Measurements from ENCODE around the gene RAB12.

RAB12 gene

GRCh38 chr18:8629602-8630001, 20.4 kb downstream of the RAB12 start:
- Histone ChIP-seq H3K27me3 (ENCODE audit: control insufficient read depth, low read length) (no peaks in the 10 kb centered on the region), H3K36me3 (ENCODE audit: control insufficient read depth, low read length) (peaks cover 93% of the 10 kb centered on the region), H3K4me2 (ENCODE audit: low read length) (no peak overlapping the region), H3K4me3 (ENCODE audit: low read length) (no peak overlapping the region), H4K20me1 (ENCODE audit: control insufficient read depth, insufficient read depth, low read depth, low read length) (peaks cover 9% of the 10 kb centered on the region; the same call in 1 of the 2 replicates), H3K9me3 (ENCODE audit: control insufficient read depth, insufficient read depth, low read length) (no peaks in the 10 kb centered on the region), H3K9me2 (replicated peaks; ENCODE audit: control insufficient read depth, low read length) (no peaks in the 10 kb centered on the region), H3F3A (ENCODE audit: control insufficient read depth, insufficient read depth) (no peaks in the 10 kb centered on the region; the same call in 1 of the 2 replicates), H3K27ac (ENCODE audit: low read depth, low read length) (no peak overlapping the region), H3K79me2 (ENCODE audit: control insufficient read depth, low read length) (peaks cover 81% of the 10 kb centered on the region), H3K4me1 (ENCODE audit: control insufficient read depth, low read length) (no peaks in the 10 kb centered on the region)
- no peak for TF ChIP-seq CTCF (IDR thresholded peaks at IDR 0.05; ENCODE audit: low read depth, low read length, poor library complexity, severe bottlenecking)

GRCh38 chr18:8630546-8630945, 21.3 kb downstream of the RAB12 start:
- H3K27me3 ChIP-seq (ENCODE audit: control insufficient read depth, low read length) = no peaks in the 10 kb centered on the region
- H3K4me2 ChIP-seq (ENCODE audit: low read length) = no peak overlapping the region
- H3K27ac ChIP-seq (ENCODE audit: low read depth, low read length) = no peak overlapping the region
- no peaks in the 10 kb centered on the region; the same call in 1 of the 2 replicates for H3F3A ChIP-seq (ENCODE audit: control insufficient read depth, insufficient read depth)
- H3K36me3 ChIP-seq (ENCODE audit: control insufficient read depth, low read length) = peaks cover 92% of the 10 kb centered on the region
- no peak overlapping the region for H3K4me3 ChIP-seq (ENCODE audit: low read length)
- H3K4me1 ChIP-seq (ENCODE audit: control insufficient read depth, low read length) = no peaks in the 10 kb centered on the region
- TF ChIP-seq CTCF (IDR thresholded peaks at IDR 0.05; ENCODE audit: low read depth, low read length, poor library complexity, severe bottlenecking) (no peak), EZH2phosphoT487 (IDR thresholded peaks at IDR 0.05; ENCODE audit: borderline replicate concordance, low read length) (no peak)
- no peaks in the 10 kb centered on the region for H3K9me3 ChIP-seq (ENCODE audit: control insufficient read depth, insufficient read depth, low read length)
- no peaks in the 10 kb centered on the region for H3K9me2 ChIP-seq (replicated peaks; ENCODE audit: control insufficient read depth, low read length)
- H4K20me1 ChIP-seq (ENCODE audit: control insufficient read depth, insufficient read depth, low read depth, low read length) = 0 out of 2 replicates have a peak, but pooled peaks cover 6% of the 10 kb centered on the region
- peaks cover 71% of the 10 kb centered on the region for H3K79me2 ChIP-seq (ENCODE audit: control insufficient read depth, low read length)

- H3K4me3 ChIP-seq (ENCODE audit: low read length) = no peak overlapping the region
- no peaks in the 10 kb centered on the region for H3K9me2 ChIP-seq (replicated peaks; ENCODE audit: control insufficient read depth, low read length)
- H3K79me2 ChIP-seq (ENCODE audit: control insufficient read depth, low read length) = peaks cover 64% of the 10 kb centered on the region
- no peaks in the 10 kb centered on the region for H3K9me3 ChIP-seq (ENCODE audit: control insufficient read depth, insufficient read depth, low read length)
- H3K36me3 ChIP-seq (ENCODE audit: control insufficient read depth, low read length) = peaks cover 91% of the 10 kb centered on the region
- no peaks in the 10 kb centered on the region for H3K4me1 ChIP-seq (ENCODE audit: control insufficient read depth, low read length)
- no peaks in the 10 kb centered on the region for H3K27me3 ChIP-seq (ENCODE audit: control insufficient read depth, low read length)
- no peak overlapping the region for H3K4me2 ChIP-seq (ENCODE audit: low read length)
- H3F3A ChIP-seq (ENCODE audit: control insufficient read depth, insufficient read depth) = no peaks in the 10 kb centered on the region; the same call in 1 of the 2 replicates
- H4K20me1 ChIP-seq (ENCODE audit: control insufficient read depth, insufficient read depth, low read depth, low read length) = 0 out of 2 replicates have a peak, but pooled peaks cover 6% of the 10 kb centered on the region
- TF ChIP-seq CTCF (IDR thresholded peaks at IDR 0.05; ENCODE audit: low read depth, low read length, poor library complexity, severe bottlenecking) = no peak
- TF ChIP-seq EZH2phosphoT487 (IDR thresholded peaks at IDR 0.05; ENCODE audit: borderline replicate concordance, low read length) = no peak
- no peak overlapping the region for H3K27ac ChIP-seq (ENCODE audit: low read depth, low read length)
These were observed 22.0 kb downstream of the RAB12 start for GRCh38 chr18:8631265-8631664.

All from DOHH2 (cell line).